Stimulated activated CD4-positive, alpha-beta T cell treated with anti-CD3 and anti-CD28 coated beads, Interleukin-1b, Interleukin-23, amount 100 ng/mL, for 24 hours (primary cell): ENCODE data around the gene HYDIN.

Experiments used
- DNase-seq, 4 experiments: peaks; one replicate each; pipeline ENCODE4 v3.0.0-alpha.2; 2020; ENCODE audit warnings: low read depth in 4 of 4, low spot score in 1 of 4

HYDIN gene

GRCh38 chr16:70793851-70794502 is 436.5 kb downstream of the HYDIN start:
- no peak for DNase-seq

- no peak for DNase-seq
Measured at GRCh38 chr16:70790815-70791214, 439.7 kb downstream of the HYDIN start.

GRCh38 chr16:70789595-70790447 is 440.7 kb downstream of the HYDIN start:
- DNase-seq = no peak

GRCh38 chr16:70788668-70789594 is 441.6 kb downstream of the HYDIN start:
- DNase-seq = no peak

- DNase-seq = no peak
Measured at GRCh38 chr16:70786020-70786755, 444.3 kb downstream of the HYDIN start.

GRCh38 chr16:70784692-70785555 is 445.6 kb downstream of the HYDIN start:
- DNase-seq = no peak

GRCh38 chr16:70782237-70782636 is 448.3 kb downstream of the HYDIN start:
- DNase-seq = no peak

- DNase-seq = no peak
Measured at GRCh38 chr16:70781800-70782199, 448.7 kb downstream of the HYDIN start.

- DNase-seq = no peak
Measured at GRCh38 chr16:70780546-70780945, 450.0 kb downstream of the HYDIN start.

GRCh38 chr16:70779361-70779760 is 451.2 kb downstream of the HYDIN start:
- DNase-seq = no peak

GRCh38 chr16:70778901-70779309 is 451.6 kb downstream of the HYDIN start:
- DNase-seq = no peak

- no peak for DNase-seq
Measured at GRCh38 chr16:70777973-70778406, 452.5 kb downstream of the HYDIN start.

- DNase-seq = no peak
Measured at GRCh38 chr16:70777496-70777895, 453.0 kb downstream of the HYDIN start.

- DNase-seq = no peak
Measured at GRCh38 chr16:70775399-70775798, 455.1 kb downstream of the HYDIN start.

- no peak for DNase-seq
Measured at GRCh38 chr16:70774261-70774660, 456.3 kb downstream of the HYDIN start.

- no peak for DNase-seq
Measured at GRCh38 chr16:70772493-70772892, 458.0 kb downstream of the HYDIN start.

GRCh38 chr16:70770626-70771552 is 459.6 kb downstream of the HYDIN start:
- peak; percentile 10 to 39 (median 34) for DNase-seq

GRCh38 chr16:70770291-70770625 is 460.3 kb downstream of the HYDIN start:
- no peak for DNase-seq

GRCh38 chr16:70769761-70770160 is 460.8 kb downstream of the HYDIN start:
- DNase-seq = no peak
